ENCODE measurements around the gene DISP3. TPM values are rescaled to one million over a fixed set of nuclear protein-coding genes. Genes with fewer than 3 reads are reported as not detected.

Gene DISP3
- polyA plus RNA-seq, 1 donor (not counting 4 experiments of a cell fraction or from before 2014, with no cell fraction given), result not detected

GRCh38 chr1:11432526-11432925 is 46.4 kb upstream of the DISP3 start:
- dilution Hi-C loops (cut with MboI; ENCODE audit: extremely low pct_ligation_motif_present, low sequenced_read_pairs), result no loop called here
- no peak overlapping the region for H3K9ac ChIP-seq (ENCODE audit: control insufficient read depth, extremely low read depth, insufficient read depth, low read length)
- DNase-seq (ENCODE audit: low read depth, low spot score), result no peak

DNA sequence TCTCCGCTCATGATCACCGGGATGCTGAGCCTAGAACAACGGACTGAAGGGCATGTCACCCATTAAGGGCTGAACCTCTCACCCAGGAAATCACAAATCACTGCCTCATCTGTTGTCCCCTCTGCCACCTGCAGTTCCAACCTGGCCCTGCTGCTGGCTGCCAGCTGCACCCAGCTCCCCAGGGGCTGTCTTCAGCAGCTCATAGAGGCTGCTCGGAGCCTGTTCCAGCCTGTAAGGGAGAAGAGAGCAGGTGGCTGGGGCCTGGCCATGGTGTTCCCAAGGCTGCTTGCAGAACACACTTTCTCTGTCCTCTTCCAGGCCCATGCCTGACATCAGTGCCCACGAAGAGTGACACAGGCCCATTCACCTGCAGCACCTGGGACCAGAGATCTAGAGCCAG is 44.5 kb upstream of the DISP3 start:
- no peaks in the 10 kb centered on the region for H3K4me1 ChIP-seq (ENCODE audit: control insufficient read depth, extremely low read depth, insufficient read depth, low read length)
- H3K27me3 ChIP-seq (ENCODE audit: control insufficient read depth, extremely low read depth, insufficient read depth, low read length), result peaks cover 18% of the 10 kb centered on the region
- no peak overlapping the region for H2AFZ ChIP-seq (ENCODE audit: control insufficient read depth, low read length)
- dilution Hi-C loops (cut with MboI; ENCODE audit: extremely low pct_ligation_motif_present, low sequenced_read_pairs), result no loop called here
- DNase-seq (ENCODE audit: low read depth, low spot score), result no peak
- H4K20me1 ChIP-seq (ENCODE audit: control insufficient read depth, extremely low read depth, insufficient read depth, low read length), result no peaks in the 10 kb centered on the region
- TF ChIP-seq, protein P1, sequence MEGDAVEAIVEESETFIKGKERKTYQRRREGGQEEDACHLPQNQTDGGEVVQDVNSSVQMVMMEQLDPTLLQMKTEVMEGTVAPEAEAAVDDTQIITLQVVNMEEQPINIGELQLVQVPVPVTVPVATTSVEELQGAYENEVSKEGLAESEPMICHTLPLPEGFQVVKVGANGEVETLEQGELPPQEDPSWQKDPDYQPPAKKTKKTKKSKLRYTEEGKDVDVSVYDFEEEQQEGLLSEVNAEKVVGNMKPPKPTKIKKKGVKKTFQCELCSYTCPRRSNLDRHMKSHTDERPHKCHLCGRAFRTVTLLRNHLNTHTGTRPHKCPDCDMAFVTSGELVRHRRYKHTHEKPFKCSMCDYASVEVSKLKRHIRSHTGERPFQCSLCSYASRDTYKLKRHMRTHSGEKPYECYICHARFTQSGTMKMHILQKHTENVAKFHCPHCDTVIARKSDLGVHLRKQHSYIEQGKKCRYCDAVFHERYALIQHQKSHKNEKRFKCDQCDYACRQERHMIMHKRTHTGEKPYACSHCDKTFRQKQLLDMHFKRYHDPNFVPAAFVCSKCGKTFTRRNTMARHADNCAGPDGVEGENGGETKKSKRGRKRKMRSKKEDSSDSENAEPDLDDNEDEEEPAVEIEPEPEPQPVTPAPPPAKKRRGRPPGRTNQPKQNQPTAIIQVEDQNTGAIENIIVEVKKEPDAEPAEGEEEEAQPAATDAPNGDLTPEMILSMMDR (optimal IDR thresholded peaks at IDR 0.05 in 1 of 3, IDR thresholded peaks at IDR 0.05 in 1 of 3, conservative IDR thresholded peaks at IDR 0.05 in 1 of 3; ENCODE audit: extremely low read depth in 1 of 3, insufficient read depth in 2 of 3, low read length in 3 of 3), result no peak
- TF ChIP-seq EZH2 (IDR thresholded peaks at IDR 0.05; ENCODE audit: low read length), result no peak
- no peak overlapping the region for H3K9ac ChIP-seq (ENCODE audit: control insufficient read depth, extremely low read depth, insufficient read depth, low read length)
- no peaks in the 10 kb centered on the region for H3K79me2 ChIP-seq (ENCODE audit: control insufficient read depth, insufficient read depth, low read length)
- no peak overlapping the region for H3K4me3 ChIP-seq (ENCODE audit: control insufficient read depth in 2 of 3, extremely low read depth in 1 of 3, insufficient read depth in 2 of 3, low read depth in 1 of 3, low read length in 3 of 3)
- H3K4me2 ChIP-seq (ENCODE audit: control insufficient read depth, extremely low read depth, insufficient read depth, low read depth, low read length), result no peak overlapping the region
- H3K9me3 ChIP-seq (ENCODE audit: control insufficient read depth, low read depth, low read length), result no peaks in the 10 kb centered on the region
- no peaks in the 10 kb centered on the region for H3K9me1 ChIP-seq (ENCODE audit: control insufficient read depth, extremely low read depth, insufficient read depth, low read length)
- no peak overlapping the region for H3K27ac ChIP-seq (ENCODE audit: control insufficient read depth, insufficient read depth, low read length)
- no peaks in the 10 kb centered on the region for H3K36me3 ChIP-seq (ENCODE audit: control insufficient read depth in 2 of 2, extremely low read depth in 1 of 2, insufficient read depth in 2 of 2, low read length in 2 of 2)
- FAIRE-seq, result no peak

More at GRCh38 chr1:11432526-11432925, 46.4 kb upstream of the DISP3 start:
- TF ChIP-seq, protein P1 (optimal IDR thresholded peaks at IDR 0.05 in 1 of 3, IDR thresholded peaks at IDR 0.05 in 1 of 3, conservative IDR thresholded peaks at IDR 0.05 in 1 of 3; ENCODE audit: extremely low read depth in 1 of 3, insufficient read depth in 2 of 3, low read length in 3 of 3), result no peak
- TF ChIP-seq EZH2 (IDR thresholded peaks at IDR 0.05; ENCODE audit: low read length), result no peak
- Histone ChIP-seq H3K36me3 (ENCODE audit: control insufficient read depth in 2 of 2, extremely low read depth in 1 of 2, insufficient read depth in 2 of 2, low read length in 2 of 2) (no peaks in the 10 kb centered on the region), H3K79me2 (ENCODE audit: control insufficient read depth, insufficient read depth, low read length) (no peaks in the 10 kb centered on the region), H3K27ac (ENCODE audit: control insufficient read depth, insufficient read depth, low read length) (no peak overlapping the region), H3K4me2 (ENCODE audit: control insufficient read depth, extremely low read depth, insufficient read depth, low read depth, low read length) (no peak overlapping the region), H2AFZ (ENCODE audit: control insufficient read depth, low read length) (no peak overlapping the region), H3K27me3 (ENCODE audit: control insufficient read depth, extremely low read depth, insufficient read depth, low read length) (peaks cover 8% of the 10 kb centered on the region), H3K4me3 (ENCODE audit: control insufficient read depth in 2 of 3, extremely low read depth in 1 of 3, insufficient read depth in 2 of 3, low read depth in 1 of 3, low read length in 3 of 3) (no peak overlapping the region), H3K9me3 (ENCODE audit: control insufficient read depth, low read depth, low read length) (no peaks in the 10 kb centered on the region), H4K20me1 (ENCODE audit: control insufficient read depth, extremely low read depth, insufficient read depth, low read length) (no peaks in the 10 kb centered on the region), H3K4me1 (ENCODE audit: control insufficient read depth, extremely low read depth, insufficient read depth, low read length) (no peaks in the 10 kb centered on the region), H3K9me1 (ENCODE audit: control insufficient read depth, extremely low read depth, insufficient read depth, low read length) (no peaks in the 10 kb centered on the region)
- FAIRE-seq, result no peak
